BLaER1 treated with 17β-estradiol and CSF1 and Interleukin-3, amounts not matched to agents 10 nM and 100 nM (cell line): ENCODE results near the gene SLC35A2.

Experiments used
- H3K27ac ChIP-seq, 11 experiments: shearing (Covaris generic); formaldehyde crosslinking; 2 replicates each; pipeline ENCODE4 v1.8.1; 2022
- H3K27me3 ChIP-seq, 11 experiments: shearing (Covaris generic); formaldehyde crosslinking; 2 replicates each; pipeline ENCODE4 v1.8.1; 2022
- H3K36me3 ChIP-seq, 11 experiments: shearing (Covaris generic); formaldehyde crosslinking; 2 replicates each; pipeline ENCODE4 v1.8.1; 2022
- H3K4me1 ChIP-seq, 10 experiments: shearing (Covaris generic); formaldehyde crosslinking; 2 replicates each; pipeline ENCODE4 v1.8.1; 2022
- H3K4me2 ChIP-seq, 11 experiments: shearing (Covaris generic); formaldehyde crosslinking; 2 replicates each; pipeline ENCODE4 v1.8.1; 2022
- H3K4me3 ChIP-seq, 10 experiments: shearing (Covaris generic); formaldehyde crosslinking; 2 replicates each; pipeline ENCODE4 v1.8.1; 2022
- H3K9ac ChIP-seq, 11 experiments: shearing (Covaris generic); formaldehyde crosslinking; 2 replicates each; pipeline ENCODE4 v1.8.1; 2022
- H3K9me3 ChIP-seq, 11 experiments: shearing (Covaris generic); formaldehyde crosslinking; replicated peaks in 1 of 11; 2 replicates each; pipeline ENCODE4 v1.8.1; 2022
- H4K20me1 ChIP-seq, 11 experiments: shearing (Covaris generic); formaldehyde crosslinking; 2 replicates each; pipeline ENCODE4 v1.8.1; 2022
- Cebpa-rat ChIP-seq, 11 experiments: shearing (Covaris generic); IDR thresholded peaks; 2 replicates each; pipeline ENCODE4 v1.8.1; 2022

The SLC35A2 gene

DNA sequence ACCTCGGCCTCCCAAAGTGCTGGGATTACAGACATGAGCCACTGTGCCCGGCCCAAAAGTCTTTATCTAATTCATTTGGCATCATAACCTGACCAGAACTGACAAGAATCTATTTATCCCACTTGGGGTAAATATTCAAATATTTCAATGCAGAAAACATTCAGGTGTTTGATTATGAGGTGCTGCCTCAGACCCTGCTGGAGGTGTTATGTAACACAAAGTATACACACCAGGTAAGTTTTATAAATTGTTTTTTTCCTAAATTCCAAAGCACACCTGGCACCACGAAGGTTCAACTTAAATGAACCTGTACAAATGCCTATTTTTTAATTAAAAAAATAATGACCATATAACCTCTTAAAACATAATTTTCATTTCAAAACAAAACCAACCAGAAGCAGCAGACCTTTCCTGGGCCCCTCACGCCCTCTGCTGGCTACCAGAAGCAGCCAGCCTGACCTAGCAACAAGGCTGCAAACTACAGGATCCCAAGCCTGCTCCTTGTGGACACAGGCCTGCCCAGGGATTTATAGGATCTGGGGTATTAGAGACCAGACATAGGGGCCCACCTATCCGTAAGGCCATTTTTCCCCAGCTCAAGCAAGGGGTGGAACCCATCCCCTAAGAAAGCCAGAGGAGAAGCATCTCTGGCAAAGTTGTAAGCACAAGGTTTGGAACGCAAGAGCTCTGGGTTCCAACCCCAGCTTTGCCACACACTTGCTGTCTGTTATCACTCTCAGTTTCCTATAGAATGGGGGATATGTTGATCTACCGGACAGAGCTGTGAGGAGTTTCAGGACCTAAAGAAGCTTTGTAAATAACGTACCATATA is 34.3 kb upstream of the SLC35A2 start:
- Histone ChIP-seq H3K4me1 (peaks cover 3 to 22% (median 9%) of the 10 kb centered on the region in 10 experiments), H3K9ac (no peak overlapping the region), H3K27me3 (peaks cover 29 to 79% (median 62%) of the 10 kb centered on the region in 11 experiments; a peak in 19 of 22 replicates), H3K36me3 (peaks cover 0 to 39% (median 15%) of the 10 kb centered on the region in 11 experiments; a peak in 12 of 22 replicates), H4K20me1 (peaks cover 19 to 93% (median 68%) of the 10 kb centered on the region in 11 experiments; a peak in 21 of 22 replicates), H3K4me2 (peak overlapping the region in 2 of 11 experiments; percentile 6 to 7; a peak in 1 of 22 replicates), H3K27ac (no peak overlapping the region), H3K4me3 (no peak overlapping the region), H3K9me3 (no peaks in the 10 kb centered on the region)
- TF ChIP-seq Cebpa-rat (IDR thresholded peaks at IDR 0.05) = no peak

- Histone ChIP-seq H3K9me3 (no peaks in the 10 kb centered on the region), H3K27me3 (peaks cover 37 to 94% (median 73%) of the 10 kb centered on the region in 11 experiments; a peak in 21 of 22 replicates), H3K36me3 (peaks cover 0 to 23% (median 11%) of the 10 kb centered on the region in 11 experiments; a peak in 10 of 22 replicates), H3K27ac (no peak overlapping the region), H3K9ac (no peak overlapping the region; a peak in 1 of 22 replicates), H4K20me1 (peaks cover 9 to 95% (median 76%) of the 10 kb centered on the region in 11 experiments; a peak in 21 of 22 replicates), H3K4me3 (no peak overlapping the region), H3K4me2 (no peak overlapping the region), H3K4me1 (peaks cover 31 to 50% (median 38%) of the 10 kb centered on the region in 10 experiments)
- no peak for TF ChIP-seq Cebpa-rat (IDR thresholded peaks at IDR 0.05)
Measured at GRCh38 chrX:48942895-48943294, 31.4 kb upstream of the SLC35A2 start.

GRCh38 chrX:48940404-48940955 is 29.0 kb upstream of the SLC35A2 start:
- H4K20me1 ChIP-seq = peaks cover 0 to 95% (median 60%) of the 10 kb centered on the region in 11 experiments; a peak in 18 of 22 replicates

GRCh38 chrX:48939524-48940228 is 28.2 kb upstream of the SLC35A2 start:
- TF ChIP-seq Cebpa-rat (IDR thresholded peaks at IDR 0.05) = no peak
- peak overlapping the region; percentile 60 to 85 (median 73) for H3K4me2 ChIP-seq
- peak overlapping the region in 8 of 11 experiments; percentile 16 to 80 (median 34); a peak in 9 of 22 replicates for H3K9ac ChIP-seq
- H4K20me1 ChIP-seq = peaks cover 0 to 95% (median 58%) of the 10 kb centered on the region in 11 experiments; a peak in 18 of 22 replicates
- peaks cover 0 to 36% (median 15%) of the 10 kb centered on the region in 11 experiments; a peak in 16 of 22 replicates for H3K36me3 ChIP-seq
- H3K27me3 ChIP-seq = peaks cover 32 to 96% (median 80%) of the 10 kb centered on the region in 11 experiments
- peak overlapping the region in 10 of 11 experiments; percentile 6 to 92 (median 83); a peak in 18 of 22 replicates for H3K27ac ChIP-seq
- H3K9me3 ChIP-seq = no peaks in the 10 kb centered on the region
- H3K4me3 ChIP-seq = no peak overlapping the region
- H3K4me1 ChIP-seq = peaks cover 51 to 83% (median 66%) of the 10 kb centered on the region in 10 experiments

More at GRCh38 chrX:48940404-48940955, 29.0 kb upstream of the SLC35A2 start:
- Histone ChIP-seq H3K4me3 (no peak overlapping the region), H3K27ac (peak overlapping the region in 9 of 11 experiments; percentile 45 to 92 (median 84); a peak in 15 of 22 replicates), H3K36me3 (peaks cover 0 to 32% (median 11%) of the 10 kb centered on the region in 11 experiments; a peak in 11 of 22 replicates), H3K4me2 (peak overlapping the region; percentile 60 to 85 (median 73)), H3K9ac (peak overlapping the region in 3 of 11 experiments; percentile 29 to 36 (median 33); a peak in 5 of 22 replicates), H3K27me3 (peaks cover 32 to 95% (median 80%) of the 10 kb centered on the region in 11 experiments), H3K4me1 (peaks cover 51 to 75% (median 60%) of the 10 kb centered on the region in 10 experiments), H3K9me3 (no peaks in the 10 kb centered on the region)
- TF ChIP-seq Cebpa-rat (IDR thresholded peaks at IDR 0.05) = no peak

GRCh38 chrX:48938721-48939425 is 27.4 kb upstream of the SLC35A2 start:
- peak overlapping the region; percentile 36 to 80 (median 68); a peak in 13 of 22 replicates for H3K9ac ChIP-seq
- peaks cover 24 to 88% (median 74%) of the 10 kb centered on the region in 11 experiments for H3K27me3 ChIP-seq
- H4K20me1 ChIP-seq = peaks cover 0 to 90% (median 52%) of the 10 kb centered on the region in 11 experiments; a peak in 17 of 22 replicates
- no peaks in the 10 kb centered on the region for H3K9me3 ChIP-seq
- peaks cover 51 to 91% (median 66%) of the 10 kb centered on the region in 10 experiments for H3K4me1 ChIP-seq
- TF ChIP-seq Cebpa-rat (IDR thresholded peaks at IDR 0.05) = no peak
- H3K4me2 ChIP-seq = peak overlapping the region; percentile 60 to 85 (median 73)
- H3K27ac ChIP-seq = peak overlapping the region; percentile 14 to 92 (median 82); a peak in 20 of 22 replicates
- H3K4me3 ChIP-seq = no peak overlapping the region
- H3K36me3 ChIP-seq = peaks cover 7 to 36% (median 23%) of the 10 kb centered on the region in 11 experiments

GRCh38 chrX:48937054-48937907 is 25.8 kb upstream of the SLC35A2 start:
- Histone ChIP-seq H3K27me3 (peaks cover 21 to 72% (median 58%) of the 10 kb centered on the region in 11 experiments; a peak in 20 of 22 replicates), H3K9ac (peak overlapping the region; percentile 52 to 80 (median 68); a peak in 21 of 22 replicates), H3K4me2 (peak overlapping the region; percentile 60 to 85 (median 73)), H4K20me1 (peaks cover 0 to 76% (median 42%) of the 10 kb centered on the region in 11 experiments; a peak in 16 of 22 replicates), H3K9me3 (peaks cover 0 to 9% (median 6%) of the 10 kb centered on the region in 11 experiments; a peak in 8 of 22 replicates), H3K4me1 (peaks cover 51 to 91% (median 66%) of the 10 kb centered on the region in 10 experiments), H3K36me3 (peaks cover 9 to 39% (median 26%) of the 10 kb centered on the region in 11 experiments), H3K27ac (peak overlapping the region; percentile 14 to 92 (median 82)), H3K4me3 (peak overlapping the region in 6 of 10 experiments; percentile 7 to 55 (median 32); a peak in 9 of 20 replicates)
- TF ChIP-seq Cebpa-rat (IDR thresholded peaks at IDR 0.05) = peak in 4 of 11 experiments; percentile 21 to 72 (median 32); a peak in 5 of 22 replicates
